Smooth muscle cell (in vitro differentiated cells): Measurements from ENCODE around the gene LRPAP1. TPM values are rescaled to one million over a fixed set of nuclear protein-coding genes. Genes with fewer than 3 reads are reported as not detected.

ENCODE experiments used
- DNase-seq: peaks from one replicate; lab custom pipeline; 2025; ENCODE audit not compliant: unreplicated experiment; lab: John Stamatoyannopoulos, UW
- H2AFZ ChIP-seq: fragments of 200-600 bp; sonication (generic); 2 replicates; pipeline ENCODE4 v1.6.0; 2016; ENCODE audit warnings: antibody characterized with exemption, low read depth, mild to moderate bottlenecking
- H3F3A ChIP-seq: fragments of 200-600 bp; sonication (generic); 2 replicates; pipeline ENCODE4 v1.6.0; 2017; ENCODE audit warnings: antibody characterized with exemption, low read depth
- H3K27ac ChIP-seq: fragments of 200-600 bp; sonication (generic); 2 replicates; pipeline ENCODE4 v1.5.1; 2016; ENCODE audit warnings: low read depth, mild to moderate bottlenecking
- H3K27me3 ChIP-seq: fragments of 200-600 bp; sonication (generic); 2 replicates; pipeline ENCODE4 v1.6.1; 2016; ENCODE audit warnings: low read depth, mild to moderate bottlenecking
- H3K36me3 ChIP-seq: fragments of 200-600 bp; sonication (generic); 2 replicates; pipeline ENCODE4 v1.5.1; 2016; ENCODE audit warnings: low read depth
- H3K4me1 ChIP-seq: fragments of 200-600 bp; sonication (generic); 2 replicates; pipeline ENCODE4 v1.5.1; 2016; ENCODE audit warnings: low read depth
- H3K4me2 ChIP-seq: fragments of 200-600 bp; sonication (generic); 2 replicates; pipeline ENCODE4 v1.6.0; 2016; ENCODE audit warnings: mild to moderate bottlenecking
- H3K4me3 ChIP-seq: fragments of 200-600 bp; sonication (generic); 2 replicates; pipeline ENCODE4 v1.5.1; 2016; ENCODE audit warnings: mild to moderate bottlenecking
- H3K79me2 ChIP-seq: fragments of 200-600 bp; sonication (generic); 2 replicates; pipeline ENCODE4 v1.6.0; 2016; ENCODE audit warnings: low read depth, mild to moderate bottlenecking
- H3K9ac ChIP-seq: fragments of 200-600 bp; sonication (generic); 2 replicates; pipeline ENCODE4 v1.6.0; 2016; ENCODE audit warnings: low read depth
- H3K9me3 ChIP-seq: fragments of 200-600 bp; sonication (generic); replicated peaks from 2 replicates; pipeline ENCODE4 v1.5.1; 2016; ENCODE audit warnings: low read depth
- H4K20me1 ChIP-seq: fragments of 200-600 bp; sonication (generic); 2 replicates; pipeline ENCODE4 v1.6.0; 2016; ENCODE audit warnings: low read depth
- WGBS: methylation state at CpG from one replicate; pipeline ENCODE4 v1.1.7; 2016; ENCODE audit warnings: low lambda C conversion rate; 5-methylcytosine and 5-hydroxymethylcytosine counted together
- polyA plus RNA-seq: library from polyadenylated mRNA; unstranded; fragments of >200 nt; fragmentation: Nextera tagmentation; extraction: Ambion mirVana; gene quantifications from 2 replicates; pipeline ENCODE4 v1.2.1, GENCODE V29; 2016
- total RNA-seq: library from RNA; depleted of rRNA; stranded (reverse); fragments of >200 nt; gene quantifications from 2 replicates; pipeline ENCODE4 v1.2.3, GENCODE V29; 2014
- TF ChIP-seq, protein P1 (sequence below): fragments of 200-600 bp; sonication (generic); IDR thresholded peaks from 2 replicates; pipeline ENCODE4 v1.5.1; 2017; ENCODE audit warnings: borderline replicate concordance, mild to moderate bottlenecking, antibody characterized with exemption; ENCODE audit not compliant: insufficient read depth, poor library complexity, severe bottlenecking

Gene LRPAP1
- total and polyA plus RNA-seq, 2 experiments from 2014 or later = 82.6 to 277 TPM

GRCh38 chr4:3473996-3474765 is 58.0 kb downstream of the LRPAP1 start:
- Histone ChIP-seq H2AFZ (no peak overlapping the region), H3K27me3 (no peaks in the 10 kb centered on the region), H3K36me3 (no peaks in the 10 kb centered on the region), H4K20me1 (no peaks in the 10 kb centered on the region), H3K9me3 (no peaks in the 10 kb centered on the region), H3K9ac (no peak overlapping the region), H3K27ac (no peak overlapping the region), H3K4me2 (no peak overlapping the region), H3K4me3 (no peak overlapping the region), H3K79me2 (no peaks in the 10 kb centered on the region), H3K4me1 (peaks cover 9% of the 10 kb centered on the region), H3F3A (no peaks in the 10 kb centered on the region)
- WGBS = 85% methylated on average over 13 of the region's 13 CpGs
- no peak for DNase-seq
- TF ChIP-seq, protein P1, sequence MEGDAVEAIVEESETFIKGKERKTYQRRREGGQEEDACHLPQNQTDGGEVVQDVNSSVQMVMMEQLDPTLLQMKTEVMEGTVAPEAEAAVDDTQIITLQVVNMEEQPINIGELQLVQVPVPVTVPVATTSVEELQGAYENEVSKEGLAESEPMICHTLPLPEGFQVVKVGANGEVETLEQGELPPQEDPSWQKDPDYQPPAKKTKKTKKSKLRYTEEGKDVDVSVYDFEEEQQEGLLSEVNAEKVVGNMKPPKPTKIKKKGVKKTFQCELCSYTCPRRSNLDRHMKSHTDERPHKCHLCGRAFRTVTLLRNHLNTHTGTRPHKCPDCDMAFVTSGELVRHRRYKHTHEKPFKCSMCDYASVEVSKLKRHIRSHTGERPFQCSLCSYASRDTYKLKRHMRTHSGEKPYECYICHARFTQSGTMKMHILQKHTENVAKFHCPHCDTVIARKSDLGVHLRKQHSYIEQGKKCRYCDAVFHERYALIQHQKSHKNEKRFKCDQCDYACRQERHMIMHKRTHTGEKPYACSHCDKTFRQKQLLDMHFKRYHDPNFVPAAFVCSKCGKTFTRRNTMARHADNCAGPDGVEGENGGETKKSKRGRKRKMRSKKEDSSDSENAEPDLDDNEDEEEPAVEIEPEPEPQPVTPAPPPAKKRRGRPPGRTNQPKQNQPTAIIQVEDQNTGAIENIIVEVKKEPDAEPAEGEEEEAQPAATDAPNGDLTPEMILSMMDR = no peak

GRCh38 chr4:3473181-3473950 is 58.9 kb downstream of the LRPAP1 start:
- no peak overlapping the region for H2AFZ ChIP-seq
- TF ChIP-seq, protein P1 = no peak
- no peaks in the 10 kb centered on the region for H3K9me3 ChIP-seq
- no peak overlapping the region for H3K9ac ChIP-seq
- DNase-seq = no peak
- H3K4me3 ChIP-seq = no peak overlapping the region
- H3K79me2 ChIP-seq = no peaks in the 10 kb centered on the region
- WGBS = 92% methylated on average over 41 of the region's 41 CpGs
- no peaks in the 10 kb centered on the region for H3K27me3 ChIP-seq
- no peaks in the 10 kb centered on the region for H4K20me1 ChIP-seq
- H3F3A ChIP-seq = no peaks in the 10 kb centered on the region
- H3K36me3 ChIP-seq = no peaks in the 10 kb centered on the region
- peaks cover 8% of the 10 kb centered on the region for H3K4me1 ChIP-seq
- H3K27ac ChIP-seq = no peak overlapping the region
- no peak overlapping the region for H3K4me2 ChIP-seq

DNA sequence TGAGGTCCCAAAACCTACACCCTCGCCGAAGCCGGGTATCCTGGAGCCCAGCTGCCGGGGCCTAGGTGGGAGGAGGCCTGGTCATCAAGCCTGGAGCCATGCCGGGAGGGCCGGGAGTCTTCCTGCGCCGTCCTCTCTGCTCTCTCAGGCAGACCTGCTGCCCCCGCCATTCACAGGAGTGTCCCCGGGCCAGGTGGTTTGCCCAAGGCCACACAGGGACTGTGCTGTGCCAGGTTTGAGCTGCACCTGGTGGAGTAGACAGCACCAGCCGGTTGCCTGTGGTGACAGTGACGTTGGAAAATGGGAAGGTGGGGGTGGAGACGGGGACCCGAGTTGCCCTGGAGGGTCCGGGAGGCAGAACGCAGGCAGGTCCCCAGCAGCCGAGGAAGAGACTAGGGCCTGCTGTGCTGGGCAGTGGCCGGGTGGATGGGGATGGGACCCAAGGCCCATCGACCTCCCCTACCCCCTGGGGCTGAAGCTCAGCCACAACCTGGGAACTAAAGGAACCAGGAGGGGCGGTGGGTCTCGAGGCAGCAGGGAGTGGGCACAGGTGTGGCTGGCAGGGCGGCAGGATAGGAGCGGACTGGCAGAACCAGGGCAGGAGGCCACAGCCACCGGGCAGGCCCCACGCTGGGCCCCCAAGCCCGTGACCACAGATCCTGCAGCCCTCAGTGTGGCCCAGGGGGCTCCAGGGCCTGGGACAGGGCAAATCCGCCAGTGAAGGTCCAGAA is 59.6 kb downstream of the LRPAP1 start:
- no peak overlapping the region for H3K9ac ChIP-seq
- H3K27me3 ChIP-seq = no peaks in the 10 kb centered on the region
- H2AFZ ChIP-seq = no peak overlapping the region
- no peaks in the 10 kb centered on the region for H3F3A ChIP-seq
- no peaks in the 10 kb centered on the region for H3K79me2 ChIP-seq
- H3K4me2 ChIP-seq = no peak overlapping the region
- H3K4me1 ChIP-seq = no peaks in the 10 kb centered on the region
- 92% methylated on average over 27 of the region's 27 CpGs for WGBS
- TF ChIP-seq, protein P1 = no peak
- no peaks in the 10 kb centered on the region for H3K36me3 ChIP-seq
- H4K20me1 ChIP-seq = no peaks in the 10 kb centered on the region
- DNase-seq = no peak
- no peak overlapping the region for H3K27ac ChIP-seq
- H3K4me3 ChIP-seq = no peak overlapping the region
- no peaks in the 10 kb centered on the region for H3K9me3 ChIP-seq
